Panc1 (cell line): ENCODE results near the gene IFNG. TPM values are rescaled to one million over a fixed set of nuclear protein-coding genes. Genes with fewer than 3 reads are reported as not detected.

ENCODE experiments used
- ATAC-seq: fragments of 200-7000 bp; cut with Tn5 transposase; 2 replicates; pipeline ENCODE4 v1.9.1; 2020; ENCODE audit warnings: mild to moderate bottlenecking, moderate library complexity
- BruUV-seq: library from RNA; stranded (reverse); fragments of 400-500 nt; replicated peaks from 2 replicates; lab custom pipeline; 2021; lab: Mats Ljungman, UMichigan
- CTCF ChIA-PET: fragments of 300-600 bp; sonication (Branson Sonifier 250); formaldehyde crosslinking; loops from one replicate; lab custom pipeline; 2022; ENCODE audit warnings: antibody characterized with exemption; lab: Charles Lee
- POLR2A ChIA-PET: fragments of 300-600 bp; sonication (Branson Sonifier 250); formaldehyde crosslinking; loops from one replicate; lab custom pipeline; 2022; ENCODE audit warnings: antibody characterized with exemption; lab: Charles Lee
- DNase-seq: peaks from one replicate; pipeline ENCODE4 v3.0.0-alpha.2; 2010; ENCODE audit warnings: low read depth, low spot score
- H3K27ac ChIP-seq: 2 replicates; pipeline ENCODE4 v1.5.1; 2011; ENCODE audit warnings: mild to moderate bottlenecking, low read length, inconsistent platforms
- H3K27me3 ChIP-seq: fragments of 200-500 bp; sonication (Bioruptor generic); 2 replicates; pipeline ENCODE4 v1.6.0; 2014; ENCODE audit warnings: low read length, inconsistent platforms; ENCODE audit not compliant: control insufficient read depth, insufficient read depth
- H3K36me3 ChIP-seq: fragments of 200-500 bp; sonication (Bioruptor generic); 2 replicates; pipeline ENCODE4 v1.5.1; 2014; ENCODE audit warnings: inconsistent platforms, mild to moderate bottlenecking, low read length, moderate library complexity; ENCODE audit not compliant: control insufficient read depth, insufficient read depth
- H3K4me1 ChIP-seq: 2 replicates; pipeline ENCODE4 v1.5.1; 2011; ENCODE audit warnings: inconsistent platforms, mild to moderate bottlenecking, low read length, moderate library complexity; ENCODE audit not compliant: control insufficient read depth, insufficient read depth
- H3K4me3 ChIP-seq, 2 experiments: 2 replicates each; pipeline ENCODE4 v1.5.1; 2011 to 2012; ENCODE audit warnings: low read depth in 2 of 2, low read length in 2 of 2, mild to moderate bottlenecking in 2 of 2, inconsistent platforms in 1 of 2, moderate library complexity in 1 of 2
- H3K9me3 ChIP-seq: fragments of 200-500 bp; sonication (Bioruptor generic); 2 replicates; pipeline ENCODE4 v1.5.1; 2014; ENCODE audit warnings: low read depth, mild to moderate bottlenecking, inconsistent platforms, low read length, moderate library complexity; ENCODE audit not compliant: control insufficient read depth, insufficient read depth
- CTCF ChIP-seq: fragments of 450-650 bp; IDR thresholded peaks from 2 replicates; pipeline ENCODE4 v1.5.1; 2017; ENCODE audit warnings: mild to moderate bottlenecking
- POLR2AphosphoS5 ChIP-seq: IDR thresholded peaks from 2 replicates; pipeline ENCODE4 v1.6.1; 2012; ENCODE audit warnings: mild to moderate bottlenecking, low read depth, low read length, moderate library complexity
- SIN3A ChIP-seq: IDR thresholded peaks from 2 replicates; pipeline ENCODE4 v1.6.1; 2012; ENCODE audit warnings: low read depth, mild to moderate bottlenecking, low read length, moderate library complexity, borderline replicate concordance; ENCODE audit not compliant: insufficient read depth
- TCF7L2 ChIP-seq: IDR thresholded peaks from 2 replicates; pipeline ENCODE4 v1.6.1; 2011; ENCODE audit warnings: mild to moderate bottlenecking, low read depth, low read length, inconsistent platforms
- in situ Hi-C: cut with HindIII; loops from 2 replicates; pipeline ENCODE4 v1.10.0; 2016; ENCODE audit warnings: low sequenced_read_pairs, low pct_unique_long_range_greater_than_20kb
- intact Hi-C: fragments of 100-400 bp; cut with micrococcal nuclease; formaldehyde crosslinking; loops from one replicate; pipeline ENCODE4 v1.10.0; 2022; ENCODE audit not compliant: unreplicated experiment
- total RNA-seq: library from RNA; stranded (reverse); gene quantifications from one replicate; pipeline ENCODE4 v1.2.1, GENCODE V29; 2021; ENCODE audit not compliant: unreplicated experiment
- TF ChIP-seq, protein P1 (sequence below), 2 experiments: IDR thresholded peaks; 2 replicates each; pipeline ENCODE4 v1.6.1; 2011 to 2012; ENCODE audit warnings: low read depth in 2 of 2, control low read depth in 1 of 2, low read length in 1 of 2, mild to moderate bottlenecking in 1 of 2, moderate library complexity in 1 of 2; ENCODE audit not compliant: insufficient read depth in 1 of 2

The IFNG gene
- total RNA-seq, 1 experiment from 2014 or later: 0.33 TPM

GRCh38 chr12:68137335-68137830 is 22.2 kb downstream of the IFNG start:
- no peak for ATAC-seq
- no peak overlapping the region for H3K27ac ChIP-seq
- intact Hi-C loops: no loop called here
- no peak for TF ChIP-seq SIN3A
- TF ChIP-seq TCF7L2: no peak
- no peak for TF ChIP-seq POLR2AphosphoS5
- TF ChIP-seq, protein P1, sequence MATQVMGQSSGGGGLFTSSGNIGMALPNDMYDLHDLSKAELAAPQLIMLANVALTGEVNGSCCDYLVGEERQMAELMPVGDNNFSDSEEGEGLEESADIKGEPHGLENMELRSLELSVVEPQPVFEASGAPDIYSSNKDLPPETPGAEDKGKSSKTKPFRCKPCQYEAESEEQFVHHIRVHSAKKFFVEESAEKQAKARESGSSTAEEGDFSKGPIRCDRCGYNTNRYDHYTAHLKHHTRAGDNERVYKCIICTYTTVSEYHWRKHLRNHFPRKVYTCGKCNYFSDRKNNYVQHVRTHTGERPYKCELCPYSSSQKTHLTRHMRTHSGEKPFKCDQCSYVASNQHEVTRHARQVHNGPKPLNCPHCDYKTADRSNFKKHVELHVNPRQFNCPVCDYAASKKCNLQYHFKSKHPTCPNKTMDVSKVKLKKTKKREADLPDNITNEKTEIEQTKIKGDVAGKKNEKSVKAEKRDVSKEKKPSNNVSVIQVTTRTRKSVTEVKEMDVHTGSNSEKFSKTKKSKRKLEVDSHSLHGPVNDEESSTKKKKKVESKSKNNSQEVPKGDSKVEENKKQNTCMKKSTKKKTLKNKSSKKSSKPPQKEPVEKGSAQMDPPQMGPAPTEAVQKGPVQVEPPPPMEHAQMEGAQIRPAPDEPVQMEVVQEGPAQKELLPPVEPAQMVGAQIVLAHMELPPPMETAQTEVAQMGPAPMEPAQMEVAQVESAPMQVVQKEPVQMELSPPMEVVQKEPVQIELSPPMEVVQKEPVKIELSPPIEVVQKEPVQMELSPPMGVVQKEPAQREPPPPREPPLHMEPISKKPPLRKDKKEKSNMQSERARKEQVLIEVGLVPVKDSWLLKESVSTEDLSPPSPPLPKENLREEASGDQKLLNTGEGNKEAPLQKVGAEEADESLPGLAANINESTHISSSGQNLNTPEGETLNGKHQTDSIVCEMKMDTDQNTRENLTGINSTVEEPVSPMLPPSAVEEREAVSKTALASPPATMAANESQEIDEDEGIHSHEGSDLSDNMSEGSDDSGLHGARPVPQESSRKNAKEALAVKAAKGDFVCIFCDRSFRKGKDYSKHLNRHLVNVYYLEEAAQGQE (IDR thresholded peaks at IDR 0.05; ENCODE audit: insufficient read depth in 1 of 2, low read depth in 2 of 2, low read length in 1 of 2): no peak
- TF ChIP-seq CTCF: no peak
- ChIA-PET CTCF (no interaction called here), POLR2A (no interaction called here)
- H3K9me3 ChIP-seq: no peaks in the 10 kb centered on the region
- BruUV-seq: no TSS peak
- in situ Hi-C loops: no loop called here
- peaks cover 2% of the 10 kb centered on the region; the same call in 1 of the 2 replicates for H3K27me3 ChIP-seq
- no peak overlapping the region for H3K4me3 ChIP-seq
- H3K36me3 ChIP-seq: no peaks in the 10 kb centered on the region
- DNase-seq: no peak
- H3K4me1 ChIP-seq: no peaks in the 10 kb centered on the region

- in situ Hi-C loops: no loop called here
- BruUV-seq: no TSS peak
- no peak overlapping the region for H3K4me3 ChIP-seq
- H3K27me3 ChIP-seq: no peaks in the 10 kb centered on the region; the same call in 1 of the 2 replicates
- TF ChIP-seq, protein P1 (IDR thresholded peaks at IDR 0.05; ENCODE audit: insufficient read depth in 1 of 2, low read depth in 2 of 2, low read length in 1 of 2): no peak
- TF ChIP-seq POLR2AphosphoS5: no peak
- TF ChIP-seq SIN3A: no peak
- no peak for TF ChIP-seq CTCF
- TF ChIP-seq TCF7L2: no peak
- no peaks in the 10 kb centered on the region for H3K4me1 ChIP-seq
- no peak overlapping the region for H3K27ac ChIP-seq
- DNase-seq (no peak), ATAC-seq (no peak)
- intact Hi-C loops: no loop called here
- ChIA-PET CTCF (no interaction called here), POLR2A (interaction anchor here (0.5 kb wide), 1 partner anchor 25 kb away, joined by 7 read pairs; no protein-coding TSS in a partner anchor)
- H3K9me3 ChIP-seq: no peaks in the 10 kb centered on the region; the same call in 1 of the 2 replicates
- no peaks in the 10 kb centered on the region for H3K36me3 ChIP-seq
These were observed 24.0 kb downstream of the IFNG start for GRCh38 chr12:68135520-68135919.
